ENCODE data around the gene ESR2.

The ESR2 gene

GRCh38 chr14:64191756-64192155 is 102.4 kb downstream of the ESR2 start:
- H3K79me2 ChIP-seq (ENCODE audit: control insufficient read depth, low read length), result peaks cover 18% of the 10 kb centered on the region
- TF ChIP-seq EZH2phosphoT487 (IDR thresholded peaks at IDR 0.05; ENCODE audit: borderline replicate concordance, low read length) (no peak), CTCF (IDR thresholded peaks at IDR 0.05; ENCODE audit: low read depth, low read length, poor library complexity, severe bottlenecking) (no peak)
- H3K9me3 ChIP-seq (ENCODE audit: control insufficient read depth, insufficient read depth, low read length), result no peaks in the 10 kb centered on the region
- H3K36me3 ChIP-seq (ENCODE audit: control insufficient read depth, low read length), result peaks cover 98% of the 10 kb centered on the region
- no peak overlapping the region for H3K4me3 ChIP-seq (ENCODE audit: low read length)
- H3K27ac ChIP-seq (ENCODE audit: low read depth, low read length), result no peak overlapping the region
- H3F3A ChIP-seq (ENCODE audit: control insufficient read depth, insufficient read depth), result peaks cover 5% of the 10 kb centered on the region; the same call in 1 of the 2 replicates
- no peaks in the 10 kb centered on the region for H3K27me3 ChIP-seq (ENCODE audit: control insufficient read depth, low read length)
- H3K9me2 ChIP-seq (replicated peaks; ENCODE audit: control insufficient read depth, low read length), result no peaks in the 10 kb centered on the region
- no peak overlapping the region for H3K4me2 ChIP-seq (ENCODE audit: low read length)
- H3K4me1 ChIP-seq (ENCODE audit: control insufficient read depth, low read length), result peaks cover 38% of the 10 kb centered on the region
- H4K20me1 ChIP-seq (ENCODE audit: control insufficient read depth, insufficient read depth, low read depth, low read length), result no peaks in the 10 kb centered on the region

GRCh38 chr14:64190974-64191502 is 103.1 kb downstream of the ESR2 start:
- Histone ChIP-seq H3K4me1 (ENCODE audit: control insufficient read depth, low read length) (peaks cover 31% of the 10 kb centered on the region), H3K9me3 (ENCODE audit: control insufficient read depth, insufficient read depth, low read length) (no peaks in the 10 kb centered on the region), H4K20me1 (ENCODE audit: control insufficient read depth, insufficient read depth, low read depth, low read length) (no peaks in the 10 kb centered on the region), H3K4me3 (ENCODE audit: low read length) (no peak overlapping the region), H3K79me2 (ENCODE audit: control insufficient read depth, low read length) (peaks cover 13% of the 10 kb centered on the region), H3K4me2 (ENCODE audit: low read length) (no peak overlapping the region), H3K36me3 (ENCODE audit: control insufficient read depth, low read length) (peaks cover 98% of the 10 kb centered on the region), H3F3A (ENCODE audit: control insufficient read depth, insufficient read depth) (0 out of 2 replicates have a peak, but pooled peaks cover 5% of the 10 kb centered on the region), H3K9me2 (replicated peaks; ENCODE audit: control insufficient read depth, low read length) (no peaks in the 10 kb centered on the region), H3K27me3 (ENCODE audit: control insufficient read depth, low read length) (no peaks in the 10 kb centered on the region), H3K27ac (ENCODE audit: low read depth, low read length) (no peak overlapping the region)
- TF ChIP-seq CTCF (IDR thresholded peaks at IDR 0.05; ENCODE audit: low read depth, low read length, poor library complexity, severe bottlenecking) (no peak), EZH2phosphoT487 (IDR thresholded peaks at IDR 0.05; ENCODE audit: borderline replicate concordance, low read length) (no peak)

GRCh38 chr14:64187331-64187730 is 106.8 kb downstream of the ESR2 start:
- no peak for TF ChIP-seq EZH2phosphoT487 (IDR thresholded peaks at IDR 0.05; ENCODE audit: borderline replicate concordance, low read length)
- no peak for TF ChIP-seq CTCF (IDR thresholded peaks at IDR 0.05; ENCODE audit: low read depth, low read length, poor library complexity, severe bottlenecking)
- Histone ChIP-seq H3K9me3 (ENCODE audit: control insufficient read depth, insufficient read depth, low read length) (no peaks in the 10 kb centered on the region), H3K4me3 (ENCODE audit: low read length) (no peak overlapping the region), H4K20me1 (ENCODE audit: control insufficient read depth, insufficient read depth, low read depth, low read length) (no peaks in the 10 kb centered on the region), H3K36me3 (ENCODE audit: control insufficient read depth, low read length) (peaks cover 77% of the 10 kb centered on the region), H3K27ac (ENCODE audit: low read depth, low read length) (no peak overlapping the region), H3K4me2 (ENCODE audit: low read length) (no peak overlapping the region), H3F3A (ENCODE audit: control insufficient read depth, insufficient read depth) (0 out of 2 replicates have a peak, but pooled peaks cover 5% of the 10 kb centered on the region), H3K4me1 (ENCODE audit: control insufficient read depth, low read length) (no peaks in the 10 kb centered on the region), H3K79me2 (ENCODE audit: control insufficient read depth, low read length) (no peaks in the 10 kb centered on the region; the same call in 1 of the 2 replicates), H3K27me3 (ENCODE audit: control insufficient read depth, low read length) (no peaks in the 10 kb centered on the region), H3K9me2 (replicated peaks; ENCODE audit: control insufficient read depth, low read length) (no peaks in the 10 kb centered on the region)

All from DOHH2 (cell line).